ENCODE data around the gene CATSPERB.
"Not testable (repeated sequence)": the region's sequence is repeated elsewhere in the genome, so short reads cannot be mapped to it uniquely, and the experiment has no call there.

Gene CATSPERB

GRCh38 chr14:91731986-91732385, at the start of gene CATSPERB:
Gene CATSPERB, minus strand, starts transcription at chr14:91732086. Its CDS starts 2,607 bp downstream, at chr14:91729479.
- no peak for DNase-seq

DNA sequence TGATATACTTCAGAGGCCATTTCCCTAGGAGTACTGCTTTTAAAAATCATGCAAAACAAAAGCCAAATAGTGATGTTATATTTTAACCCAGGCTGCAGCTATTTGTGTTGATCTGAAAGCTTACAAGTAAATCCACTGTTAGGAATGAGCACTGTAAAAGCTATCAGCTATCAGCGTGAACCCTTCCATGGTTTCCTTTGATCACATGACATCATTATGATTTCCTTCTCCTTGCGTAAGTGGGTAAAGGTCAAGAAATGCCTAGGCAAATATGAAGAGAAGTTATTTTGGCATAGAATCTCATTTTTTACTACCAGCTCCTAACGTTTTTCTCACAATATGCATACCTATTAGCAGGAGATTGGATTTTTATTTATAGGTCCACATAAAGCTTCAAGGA, 48.6 kb upstream of the CATSPERB start:
- DNase-seq, result no peak

GRCh38 chr14:91778217-91778616, 46.3 kb upstream of the CATSPERB start:
- DNase-seq, result no peak

GRCh38 chr14:91774140-91775096, 42.5 kb upstream of the CATSPERB start:
- DNase-seq, result no peak

DNA sequence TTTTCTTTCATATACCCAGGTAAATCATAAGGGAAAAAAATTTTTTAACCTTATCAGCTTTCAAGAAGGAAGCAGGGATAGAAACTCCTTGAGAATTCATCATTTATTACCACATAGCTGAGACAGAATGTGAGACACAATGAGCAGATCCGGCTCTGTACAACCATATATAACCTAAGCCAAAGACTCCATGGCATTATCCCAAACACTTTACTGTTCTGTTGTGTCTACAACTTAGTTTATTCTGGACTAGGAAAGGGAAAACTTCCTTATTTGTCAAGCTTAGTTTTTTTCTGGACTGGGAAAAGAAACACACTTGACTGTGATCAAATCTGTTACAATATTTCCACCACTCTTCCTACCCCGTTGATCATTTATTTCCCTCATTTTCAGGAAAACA, 38.3 kb upstream of the CATSPERB start:
- DNase-seq, result no peak

GRCh38 chr14:91755570-91756295, 23.8 kb upstream of the CATSPERB start:
- no peak for DNase-seq

- DNase-seq, result no peak
Measured at GRCh38 chr14:91754819-91755218, 22.9 kb upstream of the CATSPERB start.

DNA sequence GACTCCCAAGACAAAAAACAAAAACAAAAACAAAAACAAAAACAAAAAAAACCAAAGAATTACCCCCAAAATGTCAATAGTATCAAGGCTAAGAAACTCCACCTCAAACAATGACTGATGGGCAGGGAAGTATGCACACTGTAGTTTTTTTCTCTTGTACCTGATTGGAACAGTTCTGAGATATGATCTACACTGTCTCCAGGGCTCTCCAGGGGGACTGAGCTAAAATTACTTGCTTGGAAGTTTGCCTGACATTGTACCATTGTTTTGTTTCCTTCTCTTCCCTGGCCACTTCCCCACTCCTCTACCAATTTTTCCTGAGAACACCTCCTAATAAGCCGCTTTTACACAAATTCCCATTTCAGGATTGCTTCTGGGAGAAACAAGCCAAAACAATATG, 22.3 kb upstream of the CATSPERB start:
- no peak for DNase-seq

DNA sequence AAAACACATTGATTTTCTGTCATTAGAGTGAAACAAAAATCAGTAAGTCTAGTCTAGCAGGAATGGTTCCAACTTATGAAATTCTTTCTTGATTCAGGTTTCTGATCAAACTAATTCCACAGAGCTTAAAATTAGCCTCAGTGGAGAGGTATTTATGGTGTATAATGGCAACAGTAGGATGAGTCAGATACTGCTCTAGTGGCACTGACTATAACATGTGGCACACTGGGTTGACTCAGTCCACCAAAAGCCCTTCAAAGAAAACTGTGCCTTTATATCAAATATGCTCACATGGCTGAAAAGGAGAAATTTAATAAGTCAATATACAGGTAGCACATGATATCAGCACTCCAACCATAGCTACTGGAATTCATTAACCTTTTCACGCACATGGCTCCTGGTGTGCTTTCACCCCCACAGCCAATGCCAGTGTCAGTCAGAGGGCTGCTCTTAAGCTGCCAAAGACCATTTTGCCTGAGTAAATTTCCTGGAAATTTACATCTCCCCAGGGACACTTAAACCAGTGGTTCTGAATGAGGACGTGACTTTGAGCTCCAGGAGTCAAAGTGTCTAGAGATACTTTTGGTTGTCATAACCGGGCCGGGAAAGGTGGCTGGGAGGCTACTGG, 21.7 kb upstream of the CATSPERB start:
- DNase-seq, result no peak

- DNase-seq, result no peak
Measured at GRCh38 chr14:91752961-91753360, 21.1 kb upstream of the CATSPERB start.

GRCh38 chr14:91751719-91752118, 19.8 kb upstream of the CATSPERB start:
- no peak for DNase-seq

DNA sequence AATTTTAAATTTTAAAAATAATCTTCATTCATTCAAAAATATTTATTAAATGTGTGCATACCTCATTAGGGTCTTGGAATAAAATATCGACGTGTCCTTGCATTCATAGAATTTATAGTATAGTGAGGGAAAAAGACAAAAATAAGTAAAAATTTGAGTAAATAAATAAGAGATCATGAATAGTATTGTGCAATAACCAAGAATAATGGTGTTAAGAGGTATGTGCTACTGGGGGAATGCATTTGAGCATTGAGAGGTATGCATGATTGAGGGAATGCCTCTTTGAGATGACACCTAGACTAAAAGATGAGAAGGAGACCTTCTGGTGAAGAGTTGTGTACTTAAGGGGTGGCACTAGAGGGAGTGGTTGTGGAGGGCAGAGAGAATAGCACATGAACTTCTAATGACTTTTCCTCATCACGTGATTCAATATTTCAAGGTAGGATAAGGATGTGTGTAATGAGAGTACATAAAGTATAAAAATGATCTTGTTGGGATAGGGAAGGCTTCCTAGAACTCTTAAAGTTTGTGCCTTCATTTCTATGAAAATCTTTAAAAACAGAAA, 18.8 kb upstream of the CATSPERB start:
- DNase-seq, result no peak

GRCh38 chr14:91749868-91750267, 18.0 kb upstream of the CATSPERB start:
- no peak for DNase-seq

DNA sequence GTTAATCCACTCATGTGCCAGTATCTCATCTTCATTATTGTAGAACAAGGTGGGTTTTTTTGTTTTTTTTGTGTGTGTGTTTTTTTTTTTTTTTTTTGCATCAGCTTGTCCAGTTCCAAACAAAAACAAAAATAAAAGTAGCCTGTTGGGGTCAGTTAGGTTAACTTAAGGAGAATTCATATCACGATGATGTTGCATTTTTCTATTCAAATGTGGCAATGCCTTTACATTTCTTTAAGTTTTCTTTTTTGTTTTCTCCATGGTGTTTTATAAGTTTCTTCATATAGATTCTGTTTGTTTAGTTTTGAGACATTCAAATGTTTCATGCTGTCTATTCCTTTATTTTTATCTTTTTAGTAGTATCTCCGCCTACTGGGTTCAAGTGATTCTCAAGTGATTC, 16.2 kb upstream of the CATSPERB start:
- DNase-seq, result no peak

DNA sequence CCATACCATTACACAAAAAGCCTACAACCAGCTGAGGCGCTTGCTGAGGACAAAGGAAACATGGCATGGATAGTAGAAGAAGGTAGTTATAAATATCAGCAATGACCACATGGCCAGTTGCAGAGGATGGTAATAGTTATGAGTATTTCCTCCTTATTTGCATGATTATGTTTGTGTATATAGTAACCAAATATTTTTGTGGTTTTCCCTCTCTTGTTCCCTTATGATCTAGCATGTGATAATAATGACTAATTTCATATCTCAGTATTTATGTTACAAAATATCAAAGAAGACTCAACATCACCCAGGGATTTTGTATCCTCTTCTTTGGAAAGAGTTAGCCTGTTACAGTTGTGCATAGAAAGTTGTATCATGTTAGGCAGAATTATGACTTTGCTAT, 13.5 kb upstream of the CATSPERB start:
- no peak for DNase-seq

- no peak for DNase-seq
Measured at GRCh38 chr14:91744068-91744480, 12.2 kb upstream of the CATSPERB start.

GRCh38 chr14:91743305-91743653, 11.4 kb upstream of the CATSPERB start:
- no peak for DNase-seq

- no peak for DNase-seq
Measured at GRCh38 chr14:91742621-91743304, 10.9 kb upstream of the CATSPERB start.

- DNase-seq, result not testable (repeated sequence)
Measured at GRCh38 chr14:91739867-91740266, 8.0 kb upstream of the CATSPERB start.

GRCh38 chr14:91737619-91738018, 5.7 kb upstream of the CATSPERB start:
- no peak for DNase-seq

DNA sequence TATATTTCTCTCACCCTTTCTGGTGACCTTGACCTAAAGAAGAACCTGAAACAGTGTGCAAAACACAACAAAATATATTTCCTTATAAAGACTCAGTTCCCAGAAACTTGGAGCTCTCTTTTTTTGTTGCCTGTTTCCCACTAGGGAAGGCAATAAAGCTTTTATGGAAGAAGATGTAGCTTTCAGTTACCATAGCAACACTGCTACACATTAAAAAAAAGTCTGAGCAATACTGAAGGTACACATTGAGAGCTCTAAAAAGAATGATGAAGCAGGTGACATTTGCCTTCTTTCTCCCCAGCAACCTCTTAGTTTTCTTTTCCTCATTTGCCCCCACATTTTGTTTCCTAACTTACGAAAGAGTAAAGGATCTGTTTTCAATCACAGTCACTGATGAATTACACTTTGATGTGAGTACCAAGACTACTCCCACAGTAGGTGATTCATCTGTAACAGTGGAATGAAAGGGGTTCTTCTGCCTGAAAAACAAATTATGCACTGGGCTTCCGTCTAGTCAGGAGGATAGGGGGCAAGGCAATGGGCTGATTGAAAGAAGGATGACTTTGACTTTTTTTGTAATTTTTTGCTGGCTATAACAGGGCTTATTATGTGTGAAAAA, 1.1 kb upstream of the CATSPERB start:
- no peak for DNase-seq

- DNase-seq, result no peak
Measured at GRCh38 chr14:91732439-91732838, 553 bp upstream of the CATSPERB start.
